Activated T-helper 1 cell treated with Interleukin-2 at 50 U/mL for 16 hours (primary cell): ENCODE data around the gene PRM3.
"Not testable (repeated sequence)": the region's sequence is repeated elsewhere in the genome, so short reads cannot be mapped to it uniquely, and the experiment has no call there.

Source experiments
- DNase-seq: peaks from one replicate; pipeline ENCODE4 v3.0.0-alpha.2; 2020; ENCODE audit warnings: low read depth

Gene PRM3

DNA sequence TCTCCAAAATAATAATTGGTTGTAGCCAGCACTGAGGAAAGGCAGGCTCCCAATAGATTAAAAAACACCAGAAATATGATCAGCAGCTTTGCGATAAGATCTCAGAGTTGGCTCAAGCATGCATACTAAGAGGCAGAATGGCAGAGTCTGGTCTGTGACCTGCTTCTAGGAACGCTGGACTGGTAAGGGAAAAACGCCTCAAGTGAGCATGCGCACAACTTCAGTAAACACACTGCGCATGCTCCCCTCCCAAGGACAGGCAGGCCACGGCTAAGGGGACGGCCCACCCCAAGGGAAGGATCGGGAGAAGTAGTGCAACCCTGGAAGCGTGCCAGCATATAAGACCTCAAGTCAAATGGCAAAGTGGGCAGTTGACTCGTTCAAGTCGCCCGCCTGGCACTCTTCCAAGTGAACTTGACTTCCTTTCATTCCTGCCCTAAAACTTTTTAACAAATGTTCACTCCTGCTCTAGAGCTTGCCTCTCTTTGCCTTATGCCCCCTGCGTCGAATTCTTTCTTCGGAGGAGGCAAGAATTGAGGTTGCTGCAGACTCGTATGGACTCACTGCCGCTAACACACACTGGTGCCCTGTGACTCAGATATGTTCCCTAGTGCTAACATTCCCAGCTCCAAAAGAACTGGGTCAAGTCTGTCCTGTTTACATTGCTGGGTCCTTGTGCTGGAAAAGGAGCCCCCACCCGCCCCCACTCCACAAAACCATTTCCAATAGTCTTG lies 30.1 kb upstream of the PRM3 start:
- DNase-seq: no peak

DNA sequence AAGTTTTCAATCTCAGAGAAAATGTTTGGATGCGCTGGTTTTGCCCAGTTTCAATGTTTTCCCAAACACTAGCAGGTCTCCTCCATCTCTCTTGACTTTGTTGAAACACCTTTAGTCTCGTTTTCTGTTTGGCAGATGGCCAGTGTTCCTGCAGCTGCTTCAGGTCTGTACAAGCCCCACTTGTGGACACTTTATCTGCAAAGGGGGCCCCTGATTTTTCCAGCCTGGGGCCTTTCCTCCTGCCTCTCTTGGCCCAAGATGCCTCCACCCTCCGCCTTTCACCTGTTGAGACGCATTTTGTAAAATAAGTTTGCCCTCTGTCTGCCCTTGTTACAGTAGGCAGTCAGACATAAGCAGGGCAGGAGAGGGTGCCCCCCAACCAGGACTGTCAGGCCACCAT lies 29.5 kb upstream of the PRM3 start:
- DNase-seq: no peak

DNA sequence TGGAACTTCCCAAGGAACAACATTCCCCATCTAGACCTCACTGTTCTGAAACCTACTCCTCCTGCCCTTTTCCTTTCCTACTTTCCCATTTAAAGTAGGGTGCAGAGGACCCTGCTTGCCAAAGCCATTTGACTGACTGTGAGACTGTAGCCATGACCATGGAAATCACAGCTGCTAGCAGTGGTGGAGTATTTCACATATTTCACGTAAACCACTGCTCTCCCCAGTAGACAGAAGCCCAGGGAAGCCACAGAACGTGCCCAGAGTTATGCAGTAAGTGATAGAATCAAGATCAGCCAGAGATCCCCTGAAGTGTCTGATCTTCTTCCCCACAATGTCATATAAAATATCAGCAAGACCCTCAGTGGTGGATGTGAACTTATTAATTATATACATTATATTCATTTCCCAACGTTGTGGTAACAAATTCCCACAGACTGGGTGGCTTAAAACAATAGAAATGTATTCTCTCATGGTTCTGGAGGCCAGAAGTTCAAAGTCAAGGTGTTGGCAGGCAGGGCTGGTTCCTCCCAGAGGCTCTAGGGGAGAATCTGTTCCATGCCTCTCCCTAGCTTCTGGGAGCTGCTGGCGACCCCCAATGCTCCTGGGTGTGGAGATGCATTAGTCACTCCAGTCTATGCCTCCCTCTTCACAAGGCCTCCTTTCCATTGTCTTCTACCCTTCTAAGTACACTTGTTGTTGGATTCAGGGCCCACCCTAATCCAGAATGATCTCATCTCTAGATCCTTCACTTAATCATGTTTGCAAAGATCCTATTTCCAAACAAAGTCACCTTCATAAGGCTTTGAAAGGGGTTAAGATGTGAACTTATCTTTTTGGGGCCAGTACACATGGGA lies 28.4 kb upstream of the PRM3 start:
- DNase-seq: no peak

DNA sequence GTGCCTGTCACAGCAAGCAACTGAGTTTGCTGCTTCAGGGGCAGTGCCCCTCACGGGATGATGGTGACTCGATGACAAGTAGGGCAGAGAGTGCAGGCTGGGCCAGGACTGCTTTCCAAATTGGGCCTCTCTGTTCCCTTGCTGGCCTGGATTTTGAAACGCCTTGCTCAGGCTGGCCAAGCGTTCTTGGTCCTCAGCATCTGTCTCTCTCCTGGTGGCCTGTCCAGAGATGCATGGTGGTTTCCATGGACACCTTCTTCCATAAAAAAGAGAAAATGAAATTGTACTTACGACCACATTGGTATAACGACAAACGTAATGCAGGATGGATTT lies 27.1 kb upstream of the PRM3 start:
- DNase-seq: no peak

GRCh38 chr16:11299865-11300559 lies 26.6 kb upstream of the PRM3 start:
- DNase-seq: no peak

DNA sequence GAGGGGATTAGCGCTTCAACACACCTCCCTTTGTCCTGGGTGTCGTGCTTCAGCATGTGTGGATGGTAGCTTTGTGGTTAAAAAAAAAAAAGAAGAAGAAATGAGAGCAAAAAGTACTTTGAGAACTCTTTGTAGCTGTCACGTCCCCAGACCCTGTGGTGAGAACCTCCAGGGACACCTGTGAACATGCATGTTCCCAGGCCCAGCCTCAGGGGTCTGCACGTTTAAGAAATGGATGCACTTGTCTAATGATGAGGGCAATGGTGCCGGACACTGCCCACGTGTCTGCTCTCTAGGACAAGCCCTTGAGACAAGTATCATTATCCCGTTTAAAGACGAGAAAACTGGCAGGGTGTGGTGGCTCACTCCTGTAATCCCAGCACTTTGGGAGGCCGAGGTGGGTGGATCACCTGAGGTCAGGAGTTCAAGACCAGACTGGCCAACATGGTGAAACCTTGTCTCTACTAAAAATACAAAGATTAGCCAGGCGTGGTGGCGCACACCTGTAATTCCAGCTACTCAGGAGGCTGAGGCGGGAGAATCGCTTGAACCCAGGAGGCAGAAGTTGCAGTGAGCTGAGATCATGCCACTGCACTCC lies 25.6 kb upstream of the PRM3 start:
- DNase-seq: not testable (repeated sequence)

DNA sequence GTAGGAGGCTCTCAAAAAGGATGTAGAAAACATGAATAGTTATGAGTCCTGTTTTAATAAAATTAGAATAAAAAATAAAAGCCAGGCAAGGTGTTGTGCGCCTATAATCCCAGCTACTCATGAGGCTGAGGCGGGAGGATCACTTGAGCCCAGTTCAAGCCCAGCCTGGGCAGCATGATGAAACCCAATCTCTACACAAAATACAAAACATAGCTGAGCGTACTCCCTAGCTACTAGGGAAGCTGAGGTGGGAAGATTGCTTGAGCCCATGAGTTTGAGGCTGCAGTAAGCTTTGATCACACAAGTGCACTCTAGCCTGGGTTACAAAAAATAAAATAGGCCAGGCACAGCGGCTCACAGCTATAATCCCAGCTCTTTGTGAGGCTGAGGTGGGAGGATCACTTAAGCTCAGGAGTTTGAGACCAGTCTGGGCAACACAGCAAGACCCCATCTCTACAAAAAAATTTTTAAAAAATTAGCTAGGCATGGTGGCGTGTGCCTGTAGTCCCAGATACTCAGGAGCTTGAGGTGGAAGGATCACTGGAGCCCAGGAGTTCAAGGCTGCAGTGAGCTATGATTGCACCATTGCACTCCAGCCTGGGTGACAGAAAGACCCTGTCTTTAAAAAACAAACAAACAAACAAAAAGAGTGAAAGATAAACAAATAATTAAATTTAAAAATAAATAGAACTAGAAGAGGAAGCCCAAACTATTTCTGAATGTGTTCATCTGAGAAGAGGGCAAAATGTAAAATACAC lies 24.9 kb upstream of the PRM3 start:
- no peak for DNase-seq

DNA sequence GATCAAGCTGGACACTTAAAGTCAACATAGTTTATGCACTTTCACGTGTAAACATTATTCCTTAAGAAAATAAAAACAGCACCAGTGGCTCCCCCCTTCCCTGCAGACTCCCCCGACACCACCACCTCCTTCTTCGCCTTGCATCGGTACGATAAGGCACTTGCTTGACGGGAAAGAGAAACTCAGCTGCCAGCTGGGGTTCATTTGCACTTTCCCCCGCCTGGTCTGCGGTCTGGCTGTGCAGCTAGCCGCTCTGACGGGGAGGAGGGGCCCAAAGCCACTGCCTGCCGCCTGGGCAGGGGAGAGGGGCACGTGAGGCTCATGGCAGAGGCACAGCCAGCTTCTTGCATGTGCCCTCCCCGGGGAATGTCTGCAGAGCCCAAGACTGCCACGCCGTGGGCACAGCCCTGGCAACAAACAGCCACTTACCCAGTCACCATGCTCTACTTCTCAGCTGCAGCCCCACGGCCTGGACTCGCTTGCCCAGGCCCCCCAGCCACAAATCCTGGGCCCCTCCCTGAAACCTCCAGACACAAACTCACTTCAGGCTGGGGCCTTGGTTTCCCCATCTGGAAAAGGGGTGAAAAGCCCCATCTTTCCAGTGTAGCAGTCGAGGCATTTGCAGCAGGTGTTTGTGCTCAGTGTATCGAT lies 24.2 kb upstream of the PRM3 start:
- DNase-seq: peak; percentile 37

DNA sequence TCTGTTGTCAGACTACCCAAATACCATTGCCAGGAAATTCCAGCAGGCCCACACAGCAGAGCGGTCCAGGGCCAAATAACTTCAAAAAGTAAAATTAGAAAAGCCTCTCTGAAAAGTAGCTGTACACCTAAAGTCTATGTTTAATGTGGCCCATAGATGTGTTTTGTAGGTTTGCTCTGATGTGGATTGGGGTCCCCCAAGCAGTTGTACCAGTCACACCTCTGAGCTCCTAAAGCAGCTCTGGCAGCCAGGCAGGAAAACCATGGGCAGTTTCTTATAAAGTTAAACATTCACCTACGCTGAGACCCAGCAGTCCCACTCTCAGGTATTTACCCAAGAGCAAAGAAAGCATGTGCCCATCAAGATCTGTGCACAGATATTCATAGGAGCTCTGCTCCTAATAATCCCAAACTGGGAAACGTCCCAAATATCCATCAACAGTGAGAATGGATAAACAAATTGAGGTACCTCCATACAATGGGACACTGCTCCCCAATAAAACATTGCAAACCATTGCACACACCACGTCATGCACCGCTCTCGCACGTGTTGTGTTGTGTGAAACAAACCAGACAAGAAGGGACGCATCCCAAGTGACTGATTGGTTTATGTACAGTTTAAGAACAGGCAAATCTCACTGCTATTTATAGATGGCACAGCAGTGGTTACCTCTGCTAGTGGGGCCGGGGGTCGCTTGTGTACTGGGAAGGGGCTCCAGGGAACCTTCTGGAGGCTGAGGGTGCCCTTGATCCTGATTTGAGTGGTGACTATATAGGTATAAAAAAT lies 23.5 kb upstream of the PRM3 start:
- DNase-seq: no peak

- DNase-seq: no peak
Observed at GRCh38 chr16:11296351-11296705, 22.9 kb upstream of the PRM3 start.

- no peak for DNase-seq
Observed at GRCh38 chr16:11295672-11296071, 22.2 kb upstream of the PRM3 start.

- DNase-seq: no peak
Observed at GRCh38 chr16:11292076-11292748, 18.8 kb upstream of the PRM3 start.

DNA sequence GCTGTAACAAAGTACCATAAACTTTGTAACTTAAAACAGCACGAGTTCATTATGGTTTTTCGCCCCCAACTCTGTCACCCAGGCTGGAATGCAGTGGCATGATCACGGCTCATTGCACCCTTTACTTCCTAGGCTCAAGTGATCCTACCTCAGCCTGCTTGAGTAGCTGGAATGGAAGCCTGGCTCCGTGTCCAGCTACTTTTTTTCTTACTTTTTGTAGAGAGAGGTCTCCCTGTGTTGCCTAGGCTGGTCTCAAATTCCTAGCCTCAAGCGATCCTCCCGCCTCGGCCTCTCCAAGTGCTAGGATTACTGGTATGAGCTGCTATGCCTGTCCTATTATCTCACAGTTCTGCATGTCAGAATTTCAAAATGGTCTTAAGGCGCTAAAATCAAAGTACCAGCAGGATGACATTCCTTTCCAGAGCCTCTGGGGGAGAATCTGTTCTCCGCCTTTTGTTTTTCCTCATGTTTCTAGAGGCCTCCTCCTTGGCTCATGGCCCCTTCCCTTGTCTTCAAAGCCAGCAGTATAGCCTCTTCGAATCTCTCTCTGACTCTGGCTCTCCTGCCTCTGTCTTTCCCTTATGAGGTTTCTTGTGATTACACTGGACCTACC lies 17.8 kb upstream of the PRM3 start:
- no peak for DNase-seq

DNA sequence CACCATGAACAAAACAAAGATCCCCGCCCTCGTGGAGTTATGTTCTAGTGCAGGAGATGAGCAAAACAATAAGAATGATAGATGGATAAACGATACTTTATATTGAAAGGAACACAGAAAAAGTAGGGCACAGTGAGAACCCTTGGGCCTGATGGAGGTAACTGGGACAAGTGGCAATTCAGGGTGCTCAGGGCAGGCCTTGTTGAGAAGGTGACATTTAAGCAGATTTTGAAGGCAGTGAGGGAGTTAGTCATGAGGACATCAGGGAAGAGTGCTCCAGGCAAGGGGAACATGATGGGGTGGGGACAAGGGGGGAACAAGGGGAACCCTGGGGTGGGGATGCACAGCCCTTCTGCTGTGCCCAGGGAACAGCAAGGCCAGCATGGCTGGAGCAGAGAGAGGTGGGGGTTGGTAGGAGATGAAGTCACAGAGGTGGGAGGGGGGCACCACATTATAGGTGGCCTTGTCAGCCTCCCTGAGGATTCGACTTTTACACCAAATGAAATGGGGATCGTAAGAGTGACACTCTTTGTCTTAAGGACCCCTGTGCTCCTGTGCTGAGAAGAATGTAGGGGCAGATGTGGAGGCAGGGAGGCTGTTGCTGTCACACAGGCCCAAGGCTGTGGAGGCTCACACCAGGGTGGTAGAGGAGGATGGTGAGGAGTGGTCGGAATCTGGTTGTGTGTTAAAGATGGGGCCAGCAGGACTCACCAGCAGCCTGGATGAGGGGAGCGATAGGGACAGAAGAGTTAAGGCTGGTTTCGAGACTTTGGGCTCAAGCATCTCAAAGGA lies 16.9 kb upstream of the PRM3 start:
- DNase-seq: no peak

GRCh38 chr16:11289696-11290095 lies 16.3 kb upstream of the PRM3 start:
- not testable (repeated sequence) for DNase-seq

- DNase-seq: no peak
Observed at GRCh38 chr16:11289202-11289601, 15.8 kb upstream of the PRM3 start.

GRCh38 chr16:11285842-11286241 lies 12.4 kb upstream of the PRM3 start:
- DNase-seq: no peak

DNA sequence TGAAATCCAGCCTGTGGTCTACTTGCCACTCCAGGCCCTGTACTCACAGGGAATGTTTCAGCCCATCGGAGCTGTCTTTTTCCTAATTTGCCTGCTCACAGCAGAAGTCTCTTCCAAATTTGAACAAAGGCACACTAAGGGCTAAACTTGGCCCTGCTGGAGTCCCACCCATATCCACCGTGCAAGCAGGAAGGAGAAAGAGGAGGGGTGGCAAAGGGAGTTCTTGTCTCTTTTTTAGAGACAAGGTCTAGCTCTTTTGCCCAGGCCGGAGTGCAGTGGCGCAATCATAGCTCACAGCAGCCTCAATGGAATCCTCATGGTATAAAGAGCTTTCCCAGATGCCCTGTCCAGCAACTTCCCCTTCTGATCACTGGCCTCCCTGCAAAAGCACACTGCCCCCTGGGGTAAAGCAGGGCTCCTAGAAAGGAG lies 10.4 kb upstream of the PRM3 start:
- DNase-seq: no peak
